WERI-Rb-1 (cell line): ENCODE measurements around the gene TNS1.

Experiments
- DNase-seq: peaks from one replicate; pipeline ENCODE4 v3.0.0-alpha.2; 2020
- H3K27ac ChIP-seq: fragments of 250-450 bp; sonication (Bioruptor Pico); 2 replicates; pipeline ENCODE4 v1.5.1; 2020; ENCODE audit warnings: mild to moderate bottlenecking, moderate library complexity
- H3K27me3 ChIP-seq: fragments of 250-450 bp; sonication (Bioruptor Pico); 2 replicates; pipeline ENCODE4 v1.5.1; 2021; ENCODE audit warnings: mild to moderate bottlenecking, low read depth, moderate library complexity; ENCODE audit not compliant: insufficient read depth, severe bottlenecking
- H3K36me3 ChIP-seq: fragments of 250-450 bp; sonication (Bioruptor Pico); 2 replicates; pipeline ENCODE4 v1.5.1; 2020; ENCODE audit warnings: mild to moderate bottlenecking, moderate library complexity
- H3K4me3 ChIP-seq: 2 replicates; pipeline ENCODE4 v1.5.1; 2011; ENCODE audit warnings: low read depth, mild to moderate bottlenecking, control low read depth, low read length
- H3K9me3 ChIP-seq: fragments of 250-450 bp; sonication (Bioruptor Pico); 2 replicates; pipeline ENCODE4 v1.5.1; 2021; ENCODE audit warnings: mild to moderate bottlenecking, moderate library complexity; ENCODE audit not compliant: severe bottlenecking
- TF ChIP-seq, protein P1 (sequence below): IDR thresholded peaks from 2 replicates; pipeline ENCODE4 v1.5.1; 2011; ENCODE audit warnings: low read depth, mild to moderate bottlenecking, control low read depth, inconsistent platforms, low read length

Gene TNS1

DNA sequence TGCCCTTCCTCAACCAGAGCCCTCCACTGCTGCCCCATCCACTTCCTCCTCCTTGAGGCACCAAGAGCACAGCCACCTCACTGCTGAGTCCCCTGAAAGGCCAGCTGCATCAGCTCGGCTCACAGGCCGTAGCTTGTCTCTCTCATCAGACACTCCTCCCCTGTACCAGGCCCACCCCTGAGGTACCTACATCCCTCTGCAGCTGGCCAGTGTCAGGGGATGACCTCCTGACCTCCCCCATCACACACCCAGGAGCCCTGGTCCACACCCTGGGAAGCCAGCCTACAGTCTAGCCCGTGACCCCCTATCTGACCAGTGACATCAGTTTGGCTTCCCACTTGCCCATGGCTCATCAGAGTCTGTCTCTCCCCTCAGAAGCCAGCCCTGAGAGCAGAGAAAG is 205.6 kb downstream of the TNS1 start:
- no peaks in the 10 kb centered on the region for H3K9me3 ChIP-seq
- no peaks in the 10 kb centered on the region for H3K27me3 ChIP-seq
- no peak overlapping the region for H3K27ac ChIP-seq
- H3K36me3 ChIP-seq = no peaks in the 10 kb centered on the region
- no peak for DNase-seq
- no peak overlapping the region for H3K4me3 ChIP-seq
- TF ChIP-seq, protein P1, sequence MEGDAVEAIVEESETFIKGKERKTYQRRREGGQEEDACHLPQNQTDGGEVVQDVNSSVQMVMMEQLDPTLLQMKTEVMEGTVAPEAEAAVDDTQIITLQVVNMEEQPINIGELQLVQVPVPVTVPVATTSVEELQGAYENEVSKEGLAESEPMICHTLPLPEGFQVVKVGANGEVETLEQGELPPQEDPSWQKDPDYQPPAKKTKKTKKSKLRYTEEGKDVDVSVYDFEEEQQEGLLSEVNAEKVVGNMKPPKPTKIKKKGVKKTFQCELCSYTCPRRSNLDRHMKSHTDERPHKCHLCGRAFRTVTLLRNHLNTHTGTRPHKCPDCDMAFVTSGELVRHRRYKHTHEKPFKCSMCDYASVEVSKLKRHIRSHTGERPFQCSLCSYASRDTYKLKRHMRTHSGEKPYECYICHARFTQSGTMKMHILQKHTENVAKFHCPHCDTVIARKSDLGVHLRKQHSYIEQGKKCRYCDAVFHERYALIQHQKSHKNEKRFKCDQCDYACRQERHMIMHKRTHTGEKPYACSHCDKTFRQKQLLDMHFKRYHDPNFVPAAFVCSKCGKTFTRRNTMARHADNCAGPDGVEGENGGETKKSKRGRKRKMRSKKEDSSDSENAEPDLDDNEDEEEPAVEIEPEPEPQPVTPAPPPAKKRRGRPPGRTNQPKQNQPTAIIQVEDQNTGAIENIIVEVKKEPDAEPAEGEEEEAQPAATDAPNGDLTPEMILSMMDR = no peak

DNA sequence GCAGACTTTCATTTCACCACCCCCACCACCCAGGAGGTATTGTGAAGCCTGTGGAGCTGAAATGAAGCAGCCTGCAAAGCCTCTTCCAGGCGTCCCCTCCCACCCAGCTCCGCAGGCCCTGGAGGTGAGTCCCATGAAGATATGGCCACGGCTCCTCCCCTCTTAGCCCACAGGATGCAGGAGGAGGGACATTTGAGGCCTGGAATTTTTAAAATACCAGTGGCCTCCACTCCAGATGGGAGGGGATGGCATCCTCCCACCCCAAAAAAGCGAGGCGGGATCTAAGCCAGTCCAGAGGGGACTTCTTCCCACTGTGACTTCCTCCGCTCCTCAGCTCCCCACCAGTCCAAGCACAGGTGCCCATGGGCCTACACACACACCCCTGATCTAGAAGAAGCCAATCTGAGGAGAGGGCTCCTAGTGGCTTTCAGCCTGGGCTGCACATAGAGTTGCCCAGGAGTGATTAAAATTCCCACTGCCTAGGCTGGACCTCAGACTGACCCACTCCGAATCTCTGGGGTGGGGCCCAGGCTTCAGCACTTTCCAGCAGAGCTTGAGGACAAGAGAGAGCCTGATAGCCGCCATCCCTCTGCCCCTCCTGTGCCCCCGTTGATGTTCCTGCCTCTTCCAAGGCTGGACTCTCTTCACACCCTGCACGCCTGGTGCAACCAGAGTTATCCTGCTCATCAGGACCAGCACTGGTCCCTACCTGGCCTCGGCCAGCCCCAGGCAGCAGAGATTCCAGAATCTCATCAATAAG is 206.9 kb downstream of the TNS1 start:
- no peak overlapping the region for H3K4me3 ChIP-seq
- TF ChIP-seq, protein P1 = no peak
- no peaks in the 10 kb centered on the region for H3K27me3 ChIP-seq
- H3K27ac ChIP-seq = no peak overlapping the region
- no peaks in the 10 kb centered on the region for H3K9me3 ChIP-seq
- DNase-seq = no peak
- no peaks in the 10 kb centered on the region for H3K36me3 ChIP-seq

DNA sequence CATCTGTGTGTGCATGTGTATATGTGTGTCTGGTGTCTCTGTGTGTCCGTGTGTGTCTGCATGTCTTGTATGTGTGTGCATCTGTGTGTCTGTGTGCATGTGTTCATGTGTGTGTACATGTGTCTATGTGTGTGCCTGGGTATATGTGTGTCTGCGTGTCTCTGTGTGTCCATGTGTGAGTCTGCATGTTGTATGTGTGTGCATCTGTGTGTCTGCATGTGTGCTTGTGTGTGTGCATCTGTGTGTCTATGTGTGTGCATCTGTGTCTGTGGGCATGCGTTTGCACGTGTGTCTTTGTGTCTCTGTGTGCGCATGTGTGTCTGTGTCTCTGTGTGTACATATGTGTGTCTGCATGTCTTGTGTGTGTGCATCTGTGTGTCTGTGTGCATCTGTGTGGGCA is 207.7 kb downstream of the TNS1 start:
- TF ChIP-seq, protein P1 = no peak
- H3K27me3 ChIP-seq = no peaks in the 10 kb centered on the region
- no peak for DNase-seq
- H3K9me3 ChIP-seq = no peaks in the 10 kb centered on the region
- no peaks in the 10 kb centered on the region for H3K36me3 ChIP-seq
- H3K27ac ChIP-seq = no peak overlapping the region
- no peak overlapping the region for H3K4me3 ChIP-seq

DNA sequence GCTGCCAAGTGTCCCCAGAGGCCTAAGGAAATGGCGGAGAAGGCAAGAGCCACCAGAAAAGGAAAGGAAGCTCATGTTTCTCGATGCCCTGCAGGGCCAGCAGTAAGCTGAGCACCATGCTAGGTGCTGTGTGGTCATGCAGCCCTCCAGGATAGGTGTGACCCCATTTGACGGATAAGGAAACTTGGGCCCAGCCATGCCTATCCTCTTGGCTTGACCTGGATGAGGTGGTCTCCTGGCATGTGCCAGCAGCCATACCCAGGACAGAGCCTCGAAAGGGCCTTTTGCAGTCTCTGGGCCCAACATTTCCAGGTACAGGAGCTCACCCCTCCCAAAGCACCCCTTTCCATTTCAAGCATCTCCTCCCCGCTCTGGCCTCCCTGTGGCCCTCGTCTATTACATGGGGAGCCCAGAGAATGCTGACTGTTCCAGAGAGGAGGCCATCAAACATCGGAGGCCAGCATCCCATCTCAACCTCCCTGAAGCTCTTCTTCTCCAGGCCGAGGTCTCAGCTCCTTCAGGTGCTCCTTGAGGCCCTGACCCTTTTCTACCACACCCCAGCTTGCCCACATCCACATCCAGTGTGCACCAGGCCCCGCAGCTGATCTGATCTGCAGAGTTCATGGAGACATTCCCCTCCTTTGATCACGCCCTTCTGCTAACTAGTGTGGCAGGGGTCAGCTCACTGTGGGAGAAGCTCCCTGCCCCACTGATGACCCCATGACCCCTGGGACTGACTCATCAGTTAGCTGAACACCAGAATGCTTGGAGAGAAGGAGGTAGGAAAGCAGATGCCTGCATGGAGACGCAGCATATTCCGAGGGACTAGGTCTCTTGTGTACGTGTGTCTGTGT is 208.4 kb downstream of the TNS1 start:
- Histone ChIP-seq H3K27ac (no peak overlapping the region), H3K27me3 (no peaks in the 10 kb centered on the region), H3K9me3 (no peaks in the 10 kb centered on the region), H3K36me3 (no peaks in the 10 kb centered on the region), H3K4me3 (no peak overlapping the region)
- no peak for DNase-seq
- TF ChIP-seq, protein P1 = no peak

DNA sequence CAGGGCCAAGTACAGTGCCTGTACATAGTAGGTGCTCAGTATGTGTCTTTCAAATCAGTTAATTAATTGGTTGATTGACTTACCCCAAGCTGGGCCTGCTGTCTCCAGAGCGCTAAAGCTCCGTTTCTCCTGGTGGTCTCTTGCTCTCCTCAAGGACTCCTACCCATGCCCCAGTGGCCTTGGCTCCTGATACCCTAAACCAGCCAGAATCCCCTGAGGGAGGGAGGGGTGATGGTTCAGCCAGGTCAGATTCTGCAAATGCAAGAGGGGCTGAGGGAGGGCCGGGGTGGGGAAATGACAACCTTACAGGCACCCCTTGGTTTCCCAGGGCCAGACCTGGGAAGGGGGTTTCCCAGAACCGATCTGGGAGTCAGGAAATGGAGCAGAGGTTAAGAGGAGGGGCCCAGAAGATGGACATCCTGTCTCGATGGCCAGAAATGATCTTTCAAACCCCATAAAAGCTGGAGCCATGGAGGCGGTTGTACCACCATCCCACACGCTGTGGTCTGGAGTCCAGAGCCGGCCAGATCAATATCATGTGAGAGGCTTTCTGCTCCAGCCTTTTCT is 209.1 kb downstream of the TNS1 start:
- Histone ChIP-seq H3K36me3 (no peaks in the 10 kb centered on the region), H3K27ac (no peak overlapping the region), H3K9me3 (no peaks in the 10 kb centered on the region), H3K27me3 (no peaks in the 10 kb centered on the region), H3K4me3 (no peak overlapping the region)
- TF ChIP-seq, protein P1 = no peak
- no peak for DNase-seq
